ENCODE measurements around the gene CMTR1. TPM values are rescaled to one million over a fixed set of nuclear protein-coding genes. Genes with fewer than 3 reads are reported as not detected.

Gene CMTR1
- total and polyA plus RNA-seq, 4 donors = 4.7 to 25.5 (median 18.8) TPM

- Histone ChIP-seq H3K4me1 (ENCODE audit: control insufficient read depth in 4 of 4, insufficient read depth in 4 of 4, low read length in 3 of 4) (no peaks in the 10 kb centered on the region), H3K27ac (ENCODE audit: low read depth in 1 of 2, low read length in 2 of 2) (no peak overlapping the region), H3K27me3 (ENCODE audit: control insufficient read depth in 4 of 4, insufficient read depth in 4 of 4, low read length in 3 of 4) (no peaks in the 10 kb centered on the region), H3K36me3 (ENCODE audit: control insufficient read depth in 4 of 4, insufficient read depth in 3 of 4, low read depth in 1 of 4, low read length in 3 of 4) (no peaks in the 10 kb centered on the region), H3K4me3 (ENCODE audit: low read depth in 1 of 3, low read length in 3 of 3) (no peak overlapping the region), H3K9ac (ENCODE audit: low read depth in 1 of 2, low read length in 2 of 2) (no peak overlapping the region), H3K9me3 (ENCODE audit: control insufficient read depth in 4 of 4, low read length in 3 of 4) (no peaks in the 10 kb centered on the region)
- DNase-seq (ENCODE audit: low spot score) = no peak
- no peak for TF ChIP-seq REST (IDR thresholded peaks at IDR 0.05)
- no peak for TF ChIP-seq HNF4A (conservative IDR thresholded peaks at IDR 0.05)
- no peak for TF ChIP-seq MAX (IDR thresholded peaks at IDR 0.05)
- TF ChIP-seq FOXA2 (IDR thresholded peaks at IDR 0.05) = no peak
- TF ChIP-seq CTCF (IDR thresholded peaks at IDR 0.05; ENCODE audit: low read depth, low read length, missing input control) = no peak
- no peak for TF ChIP-seq YY1 (IDR thresholded peaks at IDR 0.05)
- TF ChIP-seq EGR1 (IDR thresholded peaks at IDR 0.05; ENCODE audit: low read depth in 2 of 2) = no peak
- TF ChIP-seq RXRA (IDR thresholded peaks at IDR 0.05) = no peak
- WGBS = 79% methylated on average over 5 of the region's 5 CpGs
Measured at GRCh38 chr6:37407948-37408347, 25.1 kb upstream of the CMTR1 start.

GRCh38 chr6:37409501-37409900, 23.5 kb upstream of the CMTR1 start:
- Histone ChIP-seq H3K9ac (ENCODE audit: low read depth in 1 of 2, low read length in 2 of 2) (no peak overlapping the region), H3K9me3 (ENCODE audit: control insufficient read depth in 4 of 4, low read length in 3 of 4) (no peaks in the 10 kb centered on the region), H3K27ac (ENCODE audit: low read depth in 1 of 2, low read length in 2 of 2) (no peak overlapping the region), H3K27me3 (ENCODE audit: control insufficient read depth in 4 of 4, insufficient read depth in 4 of 4, low read length in 3 of 4) (no peaks in the 10 kb centered on the region), H3K36me3 (ENCODE audit: control insufficient read depth in 4 of 4, insufficient read depth in 3 of 4, low read depth in 1 of 4, low read length in 3 of 4) (no peaks in the 10 kb centered on the region), H3K4me3 (ENCODE audit: low read depth in 1 of 3, low read length in 3 of 3) (no peak overlapping the region), H3K4me1 (ENCODE audit: control insufficient read depth in 4 of 4, insufficient read depth in 4 of 4, low read length in 3 of 4) (no peaks in the 10 kb centered on the region)
- 82% methylated on average over 1 of the region's 1 CpG for WGBS
- TF ChIP-seq NR2F2 (IDR thresholded peaks at IDR 0.05) = no peak
- TF ChIP-seq JUND (IDR thresholded peaks at IDR 0.05) = no peak
- TF ChIP-seq, protein P1, sequence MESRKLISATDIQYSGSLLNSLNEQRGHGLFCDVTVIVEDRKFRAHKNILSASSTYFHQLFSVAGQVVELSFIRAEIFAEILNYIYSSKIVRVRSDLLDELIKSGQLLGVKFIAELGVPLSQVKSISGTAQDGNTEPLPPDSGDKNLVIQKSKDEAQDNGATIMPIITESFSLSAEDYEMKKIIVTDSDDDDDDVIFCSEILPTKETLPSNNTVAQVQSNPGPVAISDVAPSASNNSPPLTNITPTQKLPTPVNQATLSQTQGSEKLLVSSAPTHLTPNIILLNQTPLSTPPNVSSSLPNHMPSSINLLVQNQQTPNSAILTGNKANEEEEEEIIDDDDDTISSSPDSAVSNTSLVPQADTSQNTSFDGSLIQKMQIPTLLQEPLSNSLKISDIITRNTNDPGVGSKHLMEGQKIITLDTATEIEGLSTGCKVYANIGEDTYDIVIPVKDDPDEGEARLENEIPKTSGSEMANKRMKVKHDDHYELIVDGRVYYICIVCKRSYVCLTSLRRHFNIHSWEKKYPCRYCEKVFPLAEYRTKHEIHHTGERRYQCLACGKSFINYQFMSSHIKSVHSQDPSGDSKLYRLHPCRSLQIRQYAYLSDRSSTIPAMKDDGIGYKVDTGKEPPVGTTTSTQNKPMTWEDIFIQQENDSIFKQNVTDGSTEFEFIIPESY (IDR thresholded peaks at IDR 0.05) = no peak
- no peak for TF ChIP-seq RAD21 (IDR thresholded peaks at IDR 0.05)
- no peak for TF ChIP-seq EGR1 (IDR thresholded peaks at IDR 0.05; ENCODE audit: low read depth in 2 of 2)
- TF ChIP-seq FOXA2 (IDR thresholded peaks at IDR 0.05) = no peak
- no peak for TF ChIP-seq TAF1 (conservative IDR thresholded peaks at IDR 0.05)
- TF ChIP-seq MAX (IDR thresholded peaks at IDR 0.05) = no peak
- TF ChIP-seq HNF4A (conservative IDR thresholded peaks at IDR 0.05) = no peak
- no peak for TF ChIP-seq YY1 (IDR thresholded peaks at IDR 0.05)
- TF ChIP-seq RXRA (IDR thresholded peaks at IDR 0.05) = no peak
- TF ChIP-seq GABPA (IDR thresholded peaks at IDR 0.05 in 1 of 2, conservative IDR thresholded peaks at IDR 0.05 in 1 of 2) = no peak
- no peak for TF ChIP-seq HNF4G (IDR thresholded peaks at IDR 0.05)
- TF ChIP-seq REST (IDR thresholded peaks at IDR 0.05) = no peak
- TF ChIP-seq SP1 (IDR thresholded peaks at IDR 0.05) = no peak
- TF ChIP-seq CTCF (IDR thresholded peaks at IDR 0.05; ENCODE audit: low read depth, low read length, missing input control) = no peak
- TF ChIP-seq, protein P2, sequence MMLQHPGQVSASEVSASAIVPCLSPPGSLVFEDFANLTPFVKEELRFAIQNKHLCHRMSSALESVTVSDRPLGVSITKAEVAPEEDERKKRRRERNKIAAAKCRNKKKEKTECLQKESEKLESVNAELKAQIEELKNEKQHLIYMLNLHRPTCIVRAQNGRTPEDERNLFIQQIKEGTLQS (IDR thresholded peaks at IDR 0.05) = no peak
- DNase-seq (ENCODE audit: low spot score) = no peak
